Measurements from ENCODE around the gene KIAA1328. TPM values are rescaled to one million over a fixed set of nuclear protein-coding genes. Genes with fewer than 3 reads are reported as not detected.
"Not testable (repeated sequence)": the region's sequence is repeated elsewhere in the genome, so short reads cannot be mapped to it uniquely, and the experiment has no call there.

The KIAA1328 gene
- total RNA-seq, 1 donor from 2014 or later: 10.7 TPM

DNA sequence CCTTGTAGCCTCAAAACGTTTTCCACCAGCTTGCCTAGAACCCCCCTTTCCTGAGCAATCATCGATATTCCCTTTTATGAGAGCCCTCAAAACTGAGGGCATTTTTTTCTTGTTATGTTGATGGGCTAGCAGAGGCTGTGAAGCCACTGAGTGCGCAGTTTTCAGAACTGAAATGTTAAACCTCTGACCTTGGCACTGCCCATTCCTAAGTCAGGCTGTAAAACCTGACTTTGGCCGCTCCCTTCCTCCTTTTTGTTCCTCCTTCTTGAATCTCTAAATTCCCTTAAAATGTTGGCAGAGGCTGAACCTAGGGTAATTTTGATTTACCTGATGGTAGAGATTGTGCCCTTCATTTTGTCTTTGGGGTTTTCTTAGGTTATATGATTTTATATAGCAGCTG lies 334.2 kb downstream of the KIAA1328 start:
- H3K27me3 Mint-ChIP-seq (ENCODE audit: unreplicated experiment): no peaks in the 10 kb centered on the region
- H3K4me1 Mint-ChIP-seq (ENCODE audit: unreplicated experiment): no peaks in the 10 kb centered on the region
- no peaks in the 10 kb centered on the region for H3K36me3 Mint-ChIP-seq (ENCODE audit: unreplicated experiment)

DNA sequence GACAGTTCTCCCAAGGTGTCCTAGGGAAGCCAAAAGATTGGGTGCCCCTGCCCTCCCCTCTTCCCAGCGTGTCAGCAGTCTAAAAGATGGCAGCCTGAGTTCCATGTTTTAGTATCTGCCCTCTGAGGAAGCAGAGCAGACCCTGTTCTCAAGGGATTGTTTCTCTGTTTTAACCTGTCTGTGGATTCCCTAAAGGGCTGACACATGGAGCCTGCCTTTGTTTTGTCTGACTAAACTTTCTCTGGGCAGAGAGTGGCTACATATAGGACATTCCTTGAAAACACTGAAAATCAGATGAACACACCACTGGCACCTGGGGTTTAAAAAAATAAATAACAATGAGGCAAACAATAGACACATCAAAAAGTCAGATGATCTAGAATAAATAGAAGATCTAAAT lies 337.6 kb downstream of the KIAA1328 start:
- no peaks in the 10 kb centered on the region for H3K4me1 Mint-ChIP-seq (ENCODE audit: unreplicated experiment)
- H3K9me3 Mint-ChIP-seq (ENCODE audit: unreplicated experiment): no peaks in the 10 kb centered on the region
- no peak overlapping the region for H3K4me3 Mint-ChIP-seq (ENCODE audit: unreplicated experiment)
- DNase-seq (ENCODE audit: extremely low spot score, unreplicated experiment): no peak
- H3K36me3 Mint-ChIP-seq (ENCODE audit: unreplicated experiment): no peaks in the 10 kb centered on the region
- no peaks in the 10 kb centered on the region for H3K27me3 Mint-ChIP-seq (ENCODE audit: unreplicated experiment)
- no peak overlapping the region for H3K27ac Mint-ChIP-seq (ENCODE audit: unreplicated experiment)
- TF ChIP-seq, protein P1, sequence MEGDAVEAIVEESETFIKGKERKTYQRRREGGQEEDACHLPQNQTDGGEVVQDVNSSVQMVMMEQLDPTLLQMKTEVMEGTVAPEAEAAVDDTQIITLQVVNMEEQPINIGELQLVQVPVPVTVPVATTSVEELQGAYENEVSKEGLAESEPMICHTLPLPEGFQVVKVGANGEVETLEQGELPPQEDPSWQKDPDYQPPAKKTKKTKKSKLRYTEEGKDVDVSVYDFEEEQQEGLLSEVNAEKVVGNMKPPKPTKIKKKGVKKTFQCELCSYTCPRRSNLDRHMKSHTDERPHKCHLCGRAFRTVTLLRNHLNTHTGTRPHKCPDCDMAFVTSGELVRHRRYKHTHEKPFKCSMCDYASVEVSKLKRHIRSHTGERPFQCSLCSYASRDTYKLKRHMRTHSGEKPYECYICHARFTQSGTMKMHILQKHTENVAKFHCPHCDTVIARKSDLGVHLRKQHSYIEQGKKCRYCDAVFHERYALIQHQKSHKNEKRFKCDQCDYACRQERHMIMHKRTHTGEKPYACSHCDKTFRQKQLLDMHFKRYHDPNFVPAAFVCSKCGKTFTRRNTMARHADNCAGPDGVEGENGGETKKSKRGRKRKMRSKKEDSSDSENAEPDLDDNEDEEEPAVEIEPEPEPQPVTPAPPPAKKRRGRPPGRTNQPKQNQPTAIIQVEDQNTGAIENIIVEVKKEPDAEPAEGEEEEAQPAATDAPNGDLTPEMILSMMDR (IDR thresholded peaks at IDR 0.05): no peak

More for the DNA sequence above, 334.2 kb downstream of the KIAA1328 start:
- TF ChIP-seq, protein P1 (IDR thresholded peaks at IDR 0.05): no peak
- Mint-ChIP-seq H3K9me3 (ENCODE audit: unreplicated experiment) (no peaks in the 10 kb centered on the region), H3K27ac (ENCODE audit: unreplicated experiment) (no peak overlapping the region), H3K4me3 (ENCODE audit: unreplicated experiment) (no peak overlapping the region)
- no peak for DNase-seq (ENCODE audit: extremely low spot score, unreplicated experiment)

DNA sequence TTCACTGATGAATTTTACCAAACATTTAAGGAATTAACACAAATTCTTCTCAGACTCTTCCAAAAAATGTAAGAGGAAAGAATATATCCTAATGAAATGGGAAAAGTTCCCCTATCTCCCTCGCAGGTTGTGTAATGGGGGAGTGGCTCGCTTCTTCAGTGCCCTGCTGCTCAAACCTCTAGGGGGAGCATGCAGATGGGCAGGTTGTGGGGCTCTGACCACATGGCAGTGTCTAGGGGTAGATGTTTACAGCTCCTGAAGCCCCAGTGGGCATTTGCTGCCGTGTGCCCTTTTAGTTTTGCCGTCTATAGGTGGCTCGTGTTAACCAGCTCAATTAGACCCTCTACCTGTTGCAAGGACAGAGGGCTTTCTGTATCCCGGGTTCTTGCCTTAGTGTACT lies 338.0 kb downstream of the KIAA1328 start:
- H3K9me3 Mint-ChIP-seq (ENCODE audit: unreplicated experiment); H3K36me3 Mint-ChIP-seq (ENCODE audit: unreplicated experiment); H3K27me3 Mint-ChIP-seq (ENCODE audit: unreplicated experiment); H3K27ac Mint-ChIP-seq (ENCODE audit: unreplicated experiment); H3K4me1 Mint-ChIP-seq (ENCODE audit: unreplicated experiment); H3K4me3 Mint-ChIP-seq (ENCODE audit: unreplicated experiment); DNase-seq (ENCODE audit: extremely low spot score, unreplicated experiment): not testable (repeated sequence)

DNA sequence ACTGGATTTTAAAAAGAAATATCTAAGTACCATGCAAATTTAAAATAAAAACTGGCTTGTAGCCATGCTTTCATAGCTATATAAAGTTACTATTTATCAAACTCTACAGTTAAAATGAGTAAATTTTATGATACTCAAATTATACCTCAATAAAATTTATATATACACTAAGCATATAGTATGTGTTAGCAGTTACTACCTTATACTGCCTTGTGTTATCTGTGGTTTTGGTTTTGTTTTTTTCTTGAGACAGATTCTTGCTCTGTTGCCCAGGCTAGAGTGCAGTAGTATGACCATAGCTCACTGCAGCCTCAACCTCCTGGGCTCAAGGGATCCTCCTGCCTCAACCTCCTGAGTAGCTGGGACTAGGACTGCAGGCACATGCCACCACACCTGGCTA lies 342.1 kb downstream of the KIAA1328 start:
- no peak for DNase-seq (ENCODE audit: extremely low spot score, unreplicated experiment)
- Mint-ChIP-seq H3K4me1 (ENCODE audit: unreplicated experiment) (no peaks in the 10 kb centered on the region), H3K9me3 (ENCODE audit: unreplicated experiment) (no peaks in the 10 kb centered on the region), H3K4me3 (ENCODE audit: unreplicated experiment) (no peak overlapping the region), H3K27ac (ENCODE audit: unreplicated experiment) (no peak overlapping the region), H3K27me3 (ENCODE audit: unreplicated experiment) (no peaks in the 10 kb centered on the region), H3K36me3 (ENCODE audit: unreplicated experiment) (peaks cover 5% of the 10 kb centered on the region)
- TF ChIP-seq, protein P1 (IDR thresholded peaks at IDR 0.05): no peak

DNA sequence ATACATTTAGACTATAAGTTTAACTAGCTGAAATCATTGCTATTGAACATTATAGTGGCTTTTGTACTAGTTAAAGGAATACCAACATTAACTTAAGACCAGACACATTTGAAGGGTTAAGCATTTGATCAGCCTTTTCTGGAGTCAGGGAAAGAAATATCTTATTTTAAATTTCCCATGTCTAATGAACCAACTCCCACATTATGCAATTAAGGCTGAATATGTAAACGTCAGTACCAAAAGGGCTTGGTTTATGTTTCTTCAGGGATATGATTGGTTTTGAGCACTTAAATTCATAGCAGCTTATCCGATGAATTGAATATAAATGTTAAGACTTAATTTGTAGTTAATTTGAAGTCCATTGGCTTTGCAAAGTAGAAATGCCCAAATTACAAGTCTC lies 344.5 kb downstream of the KIAA1328 start:
- no peaks in the 10 kb centered on the region for H3K9me3 Mint-ChIP-seq (ENCODE audit: unreplicated experiment)
- peaks cover 5% of the 10 kb centered on the region for H3K36me3 Mint-ChIP-seq (ENCODE audit: unreplicated experiment)
- DNase-seq (ENCODE audit: extremely low spot score, unreplicated experiment): no peak
- TF ChIP-seq, protein P1 (IDR thresholded peaks at IDR 0.05): no peak
- no peak overlapping the region for H3K27ac Mint-ChIP-seq (ENCODE audit: unreplicated experiment)
- H3K4me1 Mint-ChIP-seq (ENCODE audit: unreplicated experiment): no peaks in the 10 kb centered on the region
- H3K4me3 Mint-ChIP-seq (ENCODE audit: unreplicated experiment): no peak overlapping the region
- no peaks in the 10 kb centered on the region for H3K27me3 Mint-ChIP-seq (ENCODE audit: unreplicated experiment)
